Measurements from ENCODE around the gene TRAM2. TPM values are rescaled to one million over a fixed set of nuclear protein-coding genes. Genes with fewer than 3 reads are reported as not detected.

Gene TRAM2
- total RNA-seq, 1 experiment from 2014 or later, result 21.2 TPM

DNA sequence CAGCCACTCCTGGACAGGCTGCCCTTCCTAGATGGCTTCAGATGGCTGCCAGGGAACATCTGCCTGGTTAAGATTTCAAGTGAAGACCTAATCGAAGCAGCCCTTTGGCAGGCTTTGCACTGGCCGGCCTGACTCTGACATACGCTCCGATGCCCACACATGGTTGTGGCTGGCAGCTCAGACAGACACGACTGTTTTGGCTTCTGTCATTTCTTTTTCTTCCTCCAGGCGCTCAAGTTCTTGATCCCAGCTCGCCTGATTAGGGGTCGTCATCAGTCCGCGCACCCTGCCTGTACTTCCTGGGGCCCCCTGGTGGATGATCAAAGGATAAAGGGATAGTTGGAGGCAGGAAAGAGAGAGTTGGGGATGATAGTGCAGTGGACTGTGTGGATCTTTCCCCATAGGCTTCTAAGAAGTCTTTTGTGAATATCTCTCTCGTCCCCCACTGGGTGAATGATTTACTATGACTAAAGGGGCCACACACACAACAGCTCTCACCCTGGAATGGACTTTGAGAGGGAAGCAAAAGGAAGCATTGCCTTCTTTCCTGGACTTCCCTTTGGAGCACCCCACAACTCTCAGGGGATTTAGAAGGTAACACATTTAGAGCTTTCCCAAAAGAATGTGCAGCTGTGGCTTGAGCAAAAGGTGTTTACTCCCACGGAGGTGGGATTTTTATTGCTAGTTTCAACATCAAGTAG, 21.4 kb upstream of the TRAM2 start:
- no peaks in the 10 kb centered on the region for H3K79me1 ChIP-seq (ENCODE audit: insufficient read depth, low read depth, low read length, poor library complexity, severe bottlenecking)

More for the DNA sequence above, 21.4 kb upstream of the TRAM2 start:
- Histone ChIP-seq H2BK20ac (ENCODE audit: low read depth, low read length, poor library complexity, severe bottlenecking) (no peak overlapping the region), H3K18ac (ENCODE audit: insufficient read length, low read depth, low read length) (peak overlapping the region; percentile 74), H3K27ac (ENCODE audit: insufficient read length, low read depth, low read length) (no peak overlapping the region), H3K9ac (ENCODE audit: extremely low read depth, insufficient read length, low read length) (no peak overlapping the region), H3K79me2 (ENCODE audit: insufficient read depth, low read length) (no peaks in the 10 kb centered on the region), H3T11ph (ENCODE audit: low read length) (no peak overlapping the region), H2BK120ac (ENCODE audit: low read depth, low read length, poor library complexity, severe bottlenecking) (no peak overlapping the region), H3K56ac (ENCODE audit: insufficient read length, low read depth, low read length) (no peak overlapping the region), H3K4ac (ENCODE audit: low read depth, low read length) (no peak overlapping the region; the same call in 1 of the 2 replicates), H4K91ac (ENCODE audit: insufficient read length, low read depth, low read length) (no peak overlapping the region), H3K27me3 (ENCODE audit: insufficient read depth, low read length) (no peaks in the 10 kb centered on the region), H4K8ac (replicated peaks; ENCODE audit: insufficient read length, low read depth, low read length) (no peak overlapping the region), H2AFZ (ENCODE audit: low read length) (peak overlapping the region; percentile 97), H3K4me1 (ENCODE audit: insufficient read depth, low read length) (no peaks in the 10 kb centered on the region), H3K23ac (ENCODE audit: insufficient read length, low read depth, low read length) (no peak overlapping the region), H3K4me2 (ENCODE audit: insufficient read depth, insufficient read length, low read length) (peak overlapping the region; percentile 31), H2BK12ac (ENCODE audit: insufficient read length, low read depth, low read length) (no peak overlapping the region), H2BK15ac (ENCODE audit: low read depth, low read length) (no peak overlapping the region), H2AK5ac (ENCODE audit: insufficient read length, low read length) (no peak overlapping the region), H4K20me1 (ENCODE audit: control insufficient read depth, insufficient read depth, insufficient read length) (no peaks in the 10 kb centered on the region), H3K9me3 (ENCODE audit: control insufficient read depth, low read depth, low read length) (no peaks in the 10 kb centered on the region), H2BK5ac (ENCODE audit: insufficient read length, low read length) (no peak overlapping the region), H3K23me2 (ENCODE audit: insufficient read length, low read depth, low read length, poor library complexity, severe bottlenecking) (no peaks in the 10 kb centered on the region), H3K14ac (ENCODE audit: insufficient read depth, low read length) (peak overlapping the region; percentile 87; the same call in 1 of the 2 replicates), H4K5ac (ENCODE audit: insufficient read length, low read depth, low read length) (peak overlapping the region; percentile 15)
- Mint-ChIP-seq H3K27me3 (ENCODE audit: low read depth) (no peaks in the 10 kb centered on the region; the same call in 1 of the 2 replicates), H3K9me3 (no peaks in the 10 kb centered on the region), H3K27ac (peak overlapping the region in 1 of 3 experiments; percentile 85; a peak in 2 of 7 replicates), H3K4me1 (peaks cover 21 to 23% of the 10 kb centered on the region in 2 experiments), H3K36me3 (ENCODE audit: insufficient read depth in 1 of 3, low read depth in 3 of 3) (no peaks in the 10 kb centered on the region), H3K4me3 (peak overlapping the region; percentile 45 to 59)
- TF ChIP-seq, protein P1, sequence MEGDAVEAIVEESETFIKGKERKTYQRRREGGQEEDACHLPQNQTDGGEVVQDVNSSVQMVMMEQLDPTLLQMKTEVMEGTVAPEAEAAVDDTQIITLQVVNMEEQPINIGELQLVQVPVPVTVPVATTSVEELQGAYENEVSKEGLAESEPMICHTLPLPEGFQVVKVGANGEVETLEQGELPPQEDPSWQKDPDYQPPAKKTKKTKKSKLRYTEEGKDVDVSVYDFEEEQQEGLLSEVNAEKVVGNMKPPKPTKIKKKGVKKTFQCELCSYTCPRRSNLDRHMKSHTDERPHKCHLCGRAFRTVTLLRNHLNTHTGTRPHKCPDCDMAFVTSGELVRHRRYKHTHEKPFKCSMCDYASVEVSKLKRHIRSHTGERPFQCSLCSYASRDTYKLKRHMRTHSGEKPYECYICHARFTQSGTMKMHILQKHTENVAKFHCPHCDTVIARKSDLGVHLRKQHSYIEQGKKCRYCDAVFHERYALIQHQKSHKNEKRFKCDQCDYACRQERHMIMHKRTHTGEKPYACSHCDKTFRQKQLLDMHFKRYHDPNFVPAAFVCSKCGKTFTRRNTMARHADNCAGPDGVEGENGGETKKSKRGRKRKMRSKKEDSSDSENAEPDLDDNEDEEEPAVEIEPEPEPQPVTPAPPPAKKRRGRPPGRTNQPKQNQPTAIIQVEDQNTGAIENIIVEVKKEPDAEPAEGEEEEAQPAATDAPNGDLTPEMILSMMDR (conservative IDR thresholded peaks at IDR 0.05), result peak; percentile 90
- DNase-seq, result peak; percentile 89
- WGBS (ENCODE audit: extremely low coverage, insufficient read length, low lambda C conversion rate), result no CpG with 5 or more reads among the region's 12 CpGs

Measured in H9 (cell line).